HG02759 (cell line): Measurements from ENCODE around the gene MARF1.
"Not testable (repeated sequence)": the region's sequence is repeated elsewhere in the genome, so short reads cannot be mapped to it uniquely, and the experiment has no call there.

Experiments
- ATAC-seq: cut with Tn5 transposase; IDR thresholded peaks from one replicate; pipeline ENCODE4 v1.9.1; 2021; ENCODE audit warnings: mild to moderate bottlenecking, moderate library complexity; ENCODE audit not compliant: unreplicated experiment

The MARF1 gene

GRCh38 chr16:15573896-15574613 is 68.9 kb downstream of the MARF1 start:
- not testable (repeated sequence) for ATAC-seq

GRCh38 chr16:15573274-15573895 is 69.6 kb downstream of the MARF1 start:
- no peak for ATAC-seq

- no peak for ATAC-seq
Measured at GRCh38 chr16:15572329-15573001, 70.5 kb downstream of the MARF1 start.

GRCh38 chr16:15571557-15571956 is 71.4 kb downstream of the MARF1 start:
- ATAC-seq: no peak

- ATAC-seq: not testable (repeated sequence)
Measured at GRCh38 chr16:15570666-15571065, 72.3 kb downstream of the MARF1 start.

- no peak for ATAC-seq
Measured at GRCh38 chr16:15567823-15568222, 75.1 kb downstream of the MARF1 start.

- no peak for ATAC-seq
Measured at GRCh38 chr16:15566095-15566494, 76.9 kb downstream of the MARF1 start.

GRCh38 chr16:15564604-15565339 is 78.2 kb downstream of the MARF1 start:
- ATAC-seq: no peak

GRCh38 chr16:15559176-15559575 is 83.8 kb downstream of the MARF1 start:
- no peak for ATAC-seq

GRCh38 chr16:15557258-15557657 is 85.7 kb downstream of the MARF1 start:
- no peak for ATAC-seq

GRCh38 chr16:15556130-15556529 is 86.8 kb downstream of the MARF1 start:
- no peak for ATAC-seq

GRCh38 chr16:15553313-15554088 is 89.5 kb downstream of the MARF1 start:
- ATAC-seq: no peak

- ATAC-seq: no peak
Measured at GRCh38 chr16:15552507-15552906, 90.4 kb downstream of the MARF1 start.

- no peak for ATAC-seq
Measured at GRCh38 chr16:15548482-15548891, 94.5 kb downstream of the MARF1 start.

GRCh38 chr16:15547768-15548096 is 95.2 kb downstream of the MARF1 start:
- no peak for ATAC-seq

GRCh38 chr16:15547072-15547767 is 95.7 kb downstream of the MARF1 start:
- ATAC-seq: not testable (repeated sequence)

- no peak for ATAC-seq
Measured at GRCh38 chr16:15545544-15545943, 97.4 kb downstream of the MARF1 start.

- ATAC-seq: no peak
Measured at GRCh38 chr16:15544405-15544804, 98.5 kb downstream of the MARF1 start.
